GM23248 (cell line): ENCODE results near the gene TNFRSF4.

Experiments
- EZH2 ChIP-seq: fragments of 200-600 bp; sonication (generic); IDR thresholded peaks from 2 replicates; pipeline ENCODE4 v1.6.1; 2018; ENCODE audit warnings: antibody characterized with exemption, mild to moderate bottlenecking; ENCODE audit not compliant: insufficient read depth, poor library complexity, severe bottlenecking
- EZH2phosphoT487 ChIP-seq: fragments of 200-600 bp; sonication (generic); IDR thresholded peaks from 2 replicates; pipeline ENCODE4 v1.6.1; 2018; ENCODE audit warnings: antibody characterized with exemption, moderate library complexity, mild to moderate bottlenecking, low read depth; ENCODE audit not compliant: insufficient read depth

DNA sequence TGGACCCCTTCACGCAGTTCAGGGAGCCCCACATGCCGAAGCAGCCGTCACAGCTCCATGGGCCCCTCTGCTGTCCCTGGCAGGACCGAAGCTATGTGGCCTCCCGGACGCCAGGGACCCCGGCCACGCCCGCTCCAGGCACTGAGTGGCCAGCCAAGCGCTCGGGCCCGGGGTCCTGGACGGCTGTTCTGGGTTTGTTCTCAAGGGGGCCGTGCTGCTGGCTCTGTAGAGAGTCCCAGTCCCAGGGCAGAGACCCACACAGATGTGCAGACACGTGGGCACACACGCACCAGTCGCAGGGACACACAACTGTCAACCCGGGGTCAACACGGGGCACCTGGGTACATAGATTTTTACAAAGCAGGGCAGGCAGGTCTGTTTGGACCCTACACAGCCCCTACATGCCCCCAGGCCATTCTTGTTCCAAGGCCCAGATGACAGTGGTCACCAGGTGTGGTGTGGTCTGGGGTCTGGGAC, 24.8 kb upstream of the TNFRSF4 start:
- TF ChIP-seq EZH2 = no peak
- no peak for TF ChIP-seq EZH2phosphoT487
